ENCODE measurements around the gene GLB1L2.

DNA sequence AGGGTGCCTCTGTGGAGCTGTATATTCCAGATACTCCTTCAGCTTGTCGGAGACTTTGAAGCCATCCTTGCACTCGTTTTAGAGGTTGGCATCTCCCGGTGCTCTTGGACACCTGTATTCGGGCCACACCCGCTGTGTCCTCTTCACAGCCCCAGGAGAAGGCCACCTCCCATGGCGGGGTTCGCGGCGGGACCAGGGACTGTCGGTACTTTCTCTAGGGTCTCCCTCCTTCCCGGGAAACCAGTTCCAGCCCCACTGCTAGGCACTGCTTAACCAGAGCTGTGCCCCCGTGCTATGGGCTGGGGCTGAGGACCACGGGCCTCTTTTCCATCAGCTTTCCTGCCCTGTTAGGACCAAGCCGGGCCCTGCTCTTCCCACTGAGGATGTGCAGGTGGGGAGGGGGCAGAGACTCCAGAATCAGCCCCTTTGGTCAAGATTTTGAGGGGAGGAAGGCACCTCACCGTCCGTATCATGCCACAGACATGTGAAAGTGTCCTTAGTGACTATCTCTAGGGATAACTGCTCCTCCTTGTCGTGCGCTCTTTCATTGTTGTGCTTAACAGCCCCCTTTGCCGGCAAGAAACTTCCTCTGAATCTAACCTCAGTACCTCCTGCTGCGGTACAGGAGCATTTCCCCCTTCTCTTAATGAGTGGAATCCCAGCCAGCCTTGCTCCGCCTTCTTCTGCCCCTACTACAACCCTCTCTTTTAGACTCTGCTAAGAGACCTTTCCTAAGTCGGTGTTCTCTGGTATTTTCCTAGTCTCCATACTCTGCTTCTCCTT, 81.4 kb downstream of the GLB1L2 start:
- TF ChIP-seq TAF1 (IDR thresholded peaks at IDR 0.05; ENCODE audit: low read depth) (no peak), FOXM1 (IDR thresholded peaks at IDR 0.05; ENCODE audit: borderline replicate concordance, low read depth) (no peak), CEBPB (IDR thresholded peaks at IDR 0.05) (no peak), TCF12 (IDR thresholded peaks at IDR 0.05; ENCODE audit: low read depth) (no peak), RAD21 (IDR thresholded peaks at IDR 0.05; ENCODE audit: low read depth) (no peak)
- TF ChIP-seq, protein P1, sequence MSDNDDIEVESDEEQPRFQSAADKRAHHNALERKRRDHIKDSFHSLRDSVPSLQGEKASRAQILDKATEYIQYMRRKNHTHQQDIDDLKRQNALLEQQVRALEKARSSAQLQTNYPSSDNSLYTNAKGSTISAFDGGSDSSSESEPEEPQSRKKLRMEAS (IDR thresholded peaks at IDR 0.05), result no peak
- TF ChIP-seq, protein P2, sequence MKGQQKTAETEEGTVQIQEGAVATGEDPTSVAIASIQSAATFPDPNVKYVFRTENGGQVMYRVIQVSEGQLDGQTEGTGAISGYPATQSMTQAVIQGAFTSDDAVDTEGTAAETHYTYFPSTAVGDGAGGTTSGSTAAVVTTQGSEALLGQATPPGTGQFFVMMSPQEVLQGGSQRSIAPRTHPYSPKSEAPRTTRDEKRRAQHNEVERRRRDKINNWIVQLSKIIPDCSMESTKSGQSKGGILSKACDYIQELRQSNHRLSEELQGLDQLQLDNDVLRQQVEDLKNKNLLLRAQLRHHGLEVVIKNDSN (IDR thresholded peaks at IDR 0.05), result no peak

Data from Ishikawa (cell line).